Keratinocyte (primary cell): ENCODE measurements around the gene CPSF4. TPM values are rescaled to one million over a fixed set of nuclear protein-coding genes. Genes with fewer than 3 reads are reported as not detected.

Experiments
- DNase-seq: peaks from one replicate; pipeline ENCODE4 v3.0.0-alpha.2; 2011; ENCODE audit warnings: low read depth, missing footprints, low spot score
- FAIRE-seq: peaks from 2 replicates; lab custom pipeline; 2011; peaks lifted over from hg19 to GRCh38; lab: Jason Lieb, UNC
- H2AFZ ChIP-seq: 2 replicates; pipeline ENCODE4 v1.6.0; 2012; ENCODE audit warnings: low read length, control low read depth, inconsistent platforms; ENCODE audit not compliant: control insufficient read depth
- H3K27ac ChIP-seq: 2 replicates; pipeline ENCODE4 v1.5.1; 2011; ENCODE audit warnings: low read length; ENCODE audit not compliant: control insufficient read depth, insufficient read depth
- H3K27me3 ChIP-seq: 3 replicates; pipeline ENCODE4 v1.6.0; 2011; ENCODE audit warnings: low read length; ENCODE audit not compliant: control insufficient read depth, insufficient read depth; ENCODE audit errors: extremely low read depth
- H3K36me3 ChIP-seq, 2 experiments: 2 replicates in 1 of 2; 3 replicates in 1 of 2; pipeline ENCODE4 v1.5.1; 2011; ENCODE audit warnings: low read length in 2 of 2, mild to moderate bottlenecking in 1 of 2; ENCODE audit not compliant: control insufficient read depth in 2 of 2, insufficient read depth in 2 of 2; ENCODE audit errors: extremely low read depth in 1 of 2
- H3K4me1 ChIP-seq: 3 replicates; pipeline ENCODE4 v1.5.1; 2011; ENCODE audit warnings: low read length; ENCODE audit not compliant: control insufficient read depth, insufficient read depth; ENCODE audit errors: extremely low read depth
- H3K4me2 ChIP-seq: 3 replicates; pipeline ENCODE4 v1.6.0; 2011; ENCODE audit warnings: low read depth, low read length; ENCODE audit not compliant: control insufficient read depth, insufficient read depth; ENCODE audit errors: extremely low read depth
- H3K4me3 ChIP-seq, 3 experiments: fragments of 200-600 bp in 1 of 3; sonication (generic) in 1 of 3; 2 replicates in 2 of 3; 3 replicates in 1 of 3; pipeline ENCODE4 v1.5.1; 2011 to 2016; ENCODE audit warnings: low read length in 3 of 3, mild to moderate bottlenecking in 3 of 3, control low read depth in 2 of 3, inconsistent platforms in 1 of 3, low read depth in 1 of 3, mixed read lengths in 1 of 3, mixed run types in 1 of 3, moderate library complexity in 1 of 3; ENCODE audit not compliant: control insufficient read depth in 2 of 3, insufficient read depth in 2 of 3; ENCODE audit errors: extremely low read depth in 1 of 3
- H3K79me2 ChIP-seq: 2 replicates; pipeline ENCODE4 v1.6.0; 2012; ENCODE audit warnings: low read length; ENCODE audit not compliant: control insufficient read depth, insufficient read depth
- H3K9ac ChIP-seq: 3 replicates; pipeline ENCODE4 v1.6.0; 2011; ENCODE audit warnings: low read length; ENCODE audit not compliant: control insufficient read depth, insufficient read depth; ENCODE audit errors: extremely low read depth
- H3K9me1 ChIP-seq: 3 replicates; pipeline ENCODE4 v1.6.0; 2011; ENCODE audit warnings: low read length; ENCODE audit not compliant: control insufficient read depth, insufficient read depth; ENCODE audit errors: extremely low read depth
- H3K9me3 ChIP-seq: 2 replicates; pipeline ENCODE4 v1.5.1; 2012; ENCODE audit warnings: low read depth, low read length; ENCODE audit not compliant: control insufficient read depth
- H4K20me1 ChIP-seq: 3 replicates; pipeline ENCODE4 v1.6.0; 2011; ENCODE audit warnings: low read length; ENCODE audit not compliant: control insufficient read depth, insufficient read depth; ENCODE audit errors: extremely low read depth
- CTCF ChIP-seq, 3 experiments: IDR thresholded peaks in 1 of 3; conservative IDR thresholded peaks in 1 of 3; optimal IDR thresholded peaks in 1 of 3; 2 replicates in 2 of 3; 3 replicates in 1 of 3; pipeline versions ENCODE3 to v1.5.1; 2011; ENCODE audit warnings: low read length in 3 of 3, mild to moderate bottlenecking in 3 of 3, moderate library complexity in 2 of 3, control low read depth in 1 of 3, inconsistent platforms in 1 of 3; ENCODE audit not compliant: insufficient read depth in 2 of 3; ENCODE audit errors: extremely low read depth in 1 of 3
- EZH2 ChIP-seq: IDR thresholded peaks from one replicate; pipeline ENCODE4 v1.6.1; 2012; ENCODE audit warnings: inconsistent platforms, mild to moderate bottlenecking, low read length, moderate library complexity
- dilution Hi-C: fragments of 300-500 bp; cut with MboI; formaldehyde crosslinking; loops from one replicate; pipeline ENCODE4 v1.7.0; 2020; ENCODE audit warnings: low sequenced_read_pairs; ENCODE audit not compliant: extremely low pct_ligation_motif_present
- polyA plus RNA-seq, 5 experiments: library from polyadenylated mRNA; depleted of rRNA in 3 of 5; stranded (reverse) in 3 of 5; stranded (forward) in 1 of 5; unstranded in 1 of 5; fragments of >200 nt; gene quantifications; 1 replicate in 1 of 5; 2 replicates in 3 of 5; 3 replicates in 1 of 5; pipeline versions ENCODE4 v1.2.1 to v1.2.3, GENCODE V29; 2011 to 2012; ENCODE audit warnings: missing spikeins in 2 of 5, low read depth in 1 of 5, low replicate concordance in 1 of 5

The CPSF4 gene
- polyA plus RNA-seq, 1 donor (not counting 4 experiments of a cell fraction or from before 2014, with no cell fraction given) = 25.0 TPM

- H3K9ac ChIP-seq = no peak overlapping the region
- H3K27me3 ChIP-seq = no peaks in the 10 kb centered on the region
- FAIRE-seq = no peak
- H3K4me1 ChIP-seq = no peaks in the 10 kb centered on the region
- no peaks in the 10 kb centered on the region for H3K9me3 ChIP-seq
- no peaks in the 10 kb centered on the region for H3K79me2 ChIP-seq
- no peak overlapping the region for H3K4me3 ChIP-seq
- no peaks in the 10 kb centered on the region for H3K9me1 ChIP-seq
- no peak overlapping the region for H3K27ac ChIP-seq
- H3K36me3 ChIP-seq = peaks cover 49 to 57% of the 10 kb centered on the region in 2 experiments
- no peaks in the 10 kb centered on the region for H4K20me1 ChIP-seq
- dilution Hi-C loops = no loop called here
- H2AFZ ChIP-seq = no peak overlapping the region
- TF ChIP-seq CTCF (optimal IDR thresholded peaks at IDR 0.05 in 1 of 3, IDR thresholded peaks at IDR 0.05 in 1 of 3, conservative IDR thresholded peaks at IDR 0.05 in 1 of 3; ENCODE audit: extremely low read depth in 1 of 3, insufficient read depth in 2 of 3, low read length in 3 of 3) (no peak), EZH2 (no peak)
- H3K4me2 ChIP-seq = no peak overlapping the region
- no peak for DNase-seq
Observed at GRCh38 chr7:99449326-99449725, 10.6 kb downstream of the CPSF4 start.

GRCh38 chr7:99451936-99452335 lies 13.2 kb downstream of the CPSF4 start:
- Histone ChIP-seq H3K4me1 (no peaks in the 10 kb centered on the region), H4K20me1 (no peaks in the 10 kb centered on the region), H3K9me3 (no peaks in the 10 kb centered on the region), H3K36me3 (peaks cover 47 to 70% of the 10 kb centered on the region in 2 experiments), H3K4me2 (no peak overlapping the region), H3K27ac (no peak overlapping the region), H3K27me3 (no peaks in the 10 kb centered on the region), H3K79me2 (peaks cover 8% of the 10 kb centered on the region), H3K9ac (no peak overlapping the region), H2AFZ (no peak overlapping the region), H3K9me1 (no peaks in the 10 kb centered on the region), H3K4me3 (no peak overlapping the region)
- TF ChIP-seq EZH2 (no peak), CTCF (optimal IDR thresholded peaks at IDR 0.05 in 1 of 3, IDR thresholded peaks at IDR 0.05 in 1 of 3, conservative IDR thresholded peaks at IDR 0.05 in 1 of 3; ENCODE audit: extremely low read depth in 1 of 3, insufficient read depth in 2 of 3, low read length in 3 of 3) (no peak)
- FAIRE-seq = no peak
- dilution Hi-C loops = no loop called here
- no peak for DNase-seq
